Small intestine (tissue), 7 donors: ENCODE results near the gene TERT. TPM values are rescaled to one million over a fixed set of nuclear protein-coding genes. Genes with fewer than 3 reads are reported as not detected.
A peak's percentile ranks its signal among the peaks of the same experiment; 100 is the strongest.

Source experiments
- DNase-seq, 2 donors: peaks; one replicate each; pipeline versions ENCODE4 v3.0.0 to v3.0.0-alpha.2; 2013
- FAIRE-seq: peaks from 2 replicates; lab custom pipeline; 2012; peaks lifted over from hg19 to GRCh38; lab: Jason Lieb, UNC
- H3K27ac ChIP-seq, 3 donors: one replicate each; pipeline ENCODE4 v1.5.1; 2013; ENCODE audit warnings: low read length in 2 of 3, mild to moderate bottlenecking in 2 of 3, control low read depth in 1 of 3, inconsistent platforms in 1 of 3, low read depth in 1 of 3, moderate library complexity in 1 of 3
- H3K27me3 ChIP-seq, 3 donors: one replicate each; pipeline ENCODE4 v1.6.1; 2013; ENCODE audit warnings: low read length in 3 of 3, inconsistent platforms in 1 of 3; ENCODE audit not compliant: control insufficient read depth in 3 of 3, insufficient read depth in 3 of 3
- H3K36me3 ChIP-seq, 3 donors: one replicate each; pipeline ENCODE4 v1.6.1; 2013; ENCODE audit warnings: low read length in 3 of 3, inconsistent platforms in 1 of 3, low read depth in 1 of 3, mild to moderate bottlenecking in 1 of 3, moderate library complexity in 1 of 3; ENCODE audit not compliant: control insufficient read depth in 3 of 3, insufficient read depth in 2 of 3
- H3K4me1 ChIP-seq, 3 donors: one replicate each; pipeline ENCODE4 v1.6.1; 2013; ENCODE audit warnings: low read length in 2 of 3, inconsistent platforms in 1 of 3, low read depth in 1 of 3, mild to moderate bottlenecking in 1 of 3, moderate library complexity in 1 of 3; ENCODE audit not compliant: control insufficient read depth in 3 of 3, insufficient read depth in 2 of 3
- H3K4me3 ChIP-seq, 3 donors: one replicate each; pipeline ENCODE4 v1.5.1; 2013; ENCODE audit warnings: low read length in 3 of 3, control low read depth in 1 of 3, inconsistent platforms in 1 of 3, low read depth in 1 of 3, mild to moderate bottlenecking in 1 of 3, moderate library complexity in 1 of 3
- H3K9me3 ChIP-seq, 2 donors: one replicate each; pipeline ENCODE4 v1.6.1; 2013; ENCODE audit warnings: low read depth in 1 of 2, low read length in 1 of 2; ENCODE audit not compliant: control insufficient read depth in 2 of 2, insufficient read depth in 1 of 2
- WGBS, 3 donors: extraction: QIAGEN DNeasy Blood & Tissue Kit; methylation state at CpG; one replicate each; pipeline ENCODE4 v1.1.7; 2013; 5-methylcytosine and 5-hydroxymethylcytosine counted together
- polyA plus RNA-seq, 4 donors: library from polyadenylated mRNA; stranded (reverse) in 3 of 4; unstranded in 1 of 4; fragments of 200-250 nt in 3 of 4; fragments of 120-200 nt in 1 of 4; gene quantifications; one replicate each; pipeline versions ENCODE4 v1.2.1 to v1.2.3, GENCODE V29; 2013
- donor health status: healthy with polysubstance abuse.
- donor health status: control.
- donor health status: control.
- donor health status: Bipolar disorder and iron deficiency.
- donor health status: healthy.

Gene TERT
- polyA plus RNA-seq, 4 donors, result 0.54 to 4.2 (median 1.4) TPM; not detected in 1

- WGBS, 3 donors, result 17 to 23% (median 23%) methylated on average over 39 to 43 of the region's 43 CpGs
- no peak overlapping the region for H3K27ac ChIP-seq
- no peak overlapping the region for H3K4me3 ChIP-seq
- H3K4me1 ChIP-seq, result peaks cover 0 to 27% (median 0%) of the 10 kb centered on the region in 3 donors
- FAIRE-seq, result no peak
- peaks cover 0 to 28% (median 3%) of the 10 kb centered on the region in 3 donors for H3K27me3 ChIP-seq
- peak; percentile 52 to 91 for DNase-seq
- no peaks in the 10 kb centered on the region for H3K36me3 ChIP-seq
- no peaks in the 10 kb centered on the region for H3K9me3 ChIP-seq
These were observed 48.0 kb downstream of the TERT start for GRCh38 chr5:1246711-1247431.

- Histone ChIP-seq H3K36me3 (no peaks in the 10 kb centered on the region), H3K4me3 (no peak overlapping the region), H3K27me3 (peaks cover 0 to 28% (median 3%) of the 10 kb centered on the region in 3 donors), H3K9me3 (no peaks in the 10 kb centered on the region), H3K4me1 (peaks cover 0 to 25% (median 0%) of the 10 kb centered on the region in 3 donors), H3K27ac (no peak overlapping the region)
- DNase-seq (no peak), FAIRE-seq (no peak)
- WGBS, 3 donors, result 22 to 51% (median 34%) methylated on average over 43 to 58 of the region's 58 CpGs
These were observed 48.8 kb downstream of the TERT start for GRCh38 chr5:1245905-1246576.

DNA sequence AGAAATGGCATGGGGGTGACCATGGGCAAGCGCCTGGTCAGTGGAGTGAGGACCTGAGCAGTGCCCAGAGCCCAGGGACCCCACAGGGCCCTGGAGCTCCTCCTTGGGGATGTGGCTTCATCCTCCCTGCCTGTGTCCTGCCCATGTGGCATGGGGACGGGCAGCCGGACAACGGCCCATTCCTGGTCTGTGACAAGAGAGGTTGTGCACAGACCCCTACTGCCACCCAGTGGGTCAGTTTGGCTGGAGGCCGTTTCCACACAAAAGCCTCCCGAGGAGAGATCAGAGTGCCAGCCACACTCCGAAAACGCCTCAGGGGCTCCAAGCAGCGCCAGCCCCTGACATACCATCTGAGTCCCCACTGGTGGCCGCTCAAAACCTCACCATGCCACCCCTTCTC, 49.9 kb downstream of the TERT start:
- WGBS, 3 donors, result 59 to 62% (median 60%) methylated on average over 10 of the region's 10 CpGs
- FAIRE-seq (no peak), DNase-seq (peak in 1 of 2 donors; percentile 18)
- Histone ChIP-seq H3K4me3 (no peak overlapping the region), H3K36me3 (no peaks in the 10 kb centered on the region), H3K27ac (no peak overlapping the region), H3K27me3 (peaks cover 0 to 28% (median 3%) of the 10 kb centered on the region in 3 donors), H3K9me3 (no peaks in the 10 kb centered on the region), H3K4me1 (peaks cover 0 to 22% (median 2%) of the 10 kb centered on the region in 3 donors)

- Histone ChIP-seq H3K27me3 (peaks cover 0 to 28% (median 3%) of the 10 kb centered on the region in 3 donors), H3K9me3 (peaks cover 0 to under 1% of the 10 kb centered on the region in 2 donors), H3K4me1 (peaks cover 0 to 26% (median 3%) of the 10 kb centered on the region in 3 donors), H3K4me3 (no peak overlapping the region), H3K27ac (no peak overlapping the region), H3K36me3 (no peaks in the 10 kb centered on the region)
- WGBS, 3 donors, result 70 to 78% (median 73%) methylated on average over 21 of the region's 21 CpGs
- no peak for DNase-seq
- no peak for FAIRE-seq
These were observed 50.6 kb downstream of the TERT start for GRCh38 chr5:1244255-1244654.

DNA sequence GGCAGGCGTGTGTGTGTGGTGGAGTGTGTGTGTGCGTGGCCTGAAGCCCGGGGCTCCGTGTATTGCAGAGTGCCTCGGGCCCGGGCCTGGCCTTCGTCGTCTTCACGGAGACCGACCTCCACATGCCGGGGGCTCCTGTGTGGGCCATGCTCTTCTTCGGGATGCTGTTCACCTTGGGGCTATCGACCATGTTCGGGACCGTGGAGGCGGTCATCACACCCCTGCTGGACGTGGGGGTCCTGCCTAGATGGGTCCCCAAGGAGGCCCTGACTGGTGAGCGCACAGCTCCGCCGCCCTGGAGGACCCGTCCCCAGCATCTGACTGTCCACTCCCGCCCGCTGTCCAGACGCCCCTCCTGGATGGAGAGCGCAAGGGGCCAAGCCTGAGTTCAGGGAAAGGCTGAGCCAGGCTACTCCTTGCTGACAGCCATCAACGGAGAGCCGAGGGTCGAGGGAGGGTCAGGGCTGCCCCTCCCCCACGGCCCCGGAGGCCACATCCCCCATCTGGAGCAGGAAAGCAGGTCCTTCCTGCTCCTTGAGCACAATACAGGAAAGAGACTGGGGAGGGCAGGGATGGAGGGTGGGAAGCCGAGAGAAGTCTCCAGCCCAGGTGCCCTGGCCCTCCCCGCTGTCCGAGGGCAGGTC, 51.3 kb downstream of the TERT start:
- 54 to 75% (median 66%) methylated on average over 27 to 33 of the region's 33 CpGs for WGBS, 3 donors
- Histone ChIP-seq H3K4me1 (peaks cover 0 to 32% (median 5%) of the 10 kb centered on the region in 3 donors), H3K9me3 (peaks cover 0 to 7% of the 10 kb centered on the region in 2 donors), H3K27me3 (peaks cover 0 to 28% (median 3%) of the 10 kb centered on the region in 3 donors), H3K27ac (no peak overlapping the region), H3K36me3 (no peaks in the 10 kb centered on the region), H3K4me3 (no peak overlapping the region)
- DNase-seq, result no peak
- no peak for FAIRE-seq

DNA sequence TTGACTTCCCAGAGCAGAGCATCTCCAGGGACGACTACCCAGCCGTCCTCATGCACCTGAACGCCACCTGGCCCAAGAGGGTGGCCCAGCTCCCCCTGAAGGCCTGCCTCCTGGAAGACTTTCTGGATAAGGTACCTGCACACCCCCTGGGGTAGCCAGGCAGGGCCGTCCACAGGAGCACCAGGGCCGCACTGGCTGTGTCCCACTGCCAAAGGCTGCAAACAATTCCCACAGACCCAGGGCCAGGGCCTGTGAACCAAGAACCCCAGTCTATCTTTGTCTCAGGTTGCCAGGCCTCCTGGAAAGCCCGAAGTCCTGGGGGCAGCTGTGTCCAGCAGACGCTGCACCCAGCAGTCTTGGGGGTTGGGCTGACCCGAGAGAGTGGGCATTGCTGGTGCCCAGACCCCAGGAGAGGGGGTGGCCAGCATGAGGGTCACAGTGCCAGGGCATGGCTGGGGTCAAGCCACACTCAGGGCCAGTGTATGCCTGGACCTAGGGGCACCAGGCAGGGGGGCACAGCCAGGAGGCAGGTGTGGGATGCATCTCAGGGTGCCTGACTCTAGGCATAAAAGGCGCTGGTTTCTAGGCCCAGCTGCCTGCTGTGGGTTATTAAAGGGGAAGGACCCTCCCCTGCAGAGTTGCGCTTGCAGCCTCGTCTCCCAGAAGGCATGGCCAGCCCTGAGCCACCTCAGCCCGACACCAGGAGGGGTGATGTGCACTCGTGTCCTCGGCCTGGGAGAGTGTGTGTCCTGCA, 52.0 kb downstream of the TERT start:
- 81 to 93% (median 82%) methylated on average over 14 of the region's 14 CpGs for WGBS, 3 donors
- Histone ChIP-seq H3K4me1 (peaks cover 0 to 37% (median 5%) of the 10 kb centered on the region in 3 donors), H3K36me3 (peaks cover 0 to under 1% (median 0%) of the 10 kb centered on the region in 3 donors), H3K27me3 (peaks cover 0 to 28% (median under 1%) of the 10 kb centered on the region in 3 donors), H3K4me3 (no peak overlapping the region), H3K9me3 (peaks cover 0 to 8% of the 10 kb centered on the region in 2 donors), H3K27ac (no peak overlapping the region)
- DNase-seq (no peak), FAIRE-seq (no peak)

GRCh38 chr5:1241509-1242080, 53.3 kb downstream of the TERT start:
- peaks cover 0 to 2% (median 0%) of the 10 kb centered on the region in 3 donors for H3K36me3 ChIP-seq
- H3K4me3 ChIP-seq, result no peak overlapping the region
- DNase-seq (no peak), FAIRE-seq (no peak)
- H3K9me3 ChIP-seq, result peaks cover 0 to 10% of the 10 kb centered on the region in 2 donors
- 81 to 92% (median 91%) methylated on average over 22 of the region's 22 CpGs for WGBS, 3 donors
- H3K4me1 ChIP-seq, result peaks cover 0 to 35% (median 5%) of the 10 kb centered on the region in 3 donors
- H3K27me3 ChIP-seq, result peaks cover 0 to 23% (median 0%) of the 10 kb centered on the region in 3 donors
- H3K27ac ChIP-seq, result no peak overlapping the region
